ENCODE data around the gene STRIP1.
A peak's percentile ranks its signal among the peaks of the same experiment; 100 is the strongest.
"Not testable (repeated sequence)": the region's sequence is repeated elsewhere in the genome, so short reads cannot be mapped to it uniquely, and the experiment has no call there.

STRIP1 gene

GRCh38 chr1:110070671-110071242 lies 36.3 kb downstream of the STRIP1 start, which contains the start of gene ALX3:
Gene ALX3 (minus strand): TSS chr1:110070672. CDS start chr1:110070612, 60 bp downstream.
- DNase-seq = no peak

- DNase-seq = no peak
These were observed 39.7 kb downstream of the STRIP1 start for GRCh38 chr1:110074166-110074565.

GRCh38 chr1:110076789-110077500 lies 42.5 kb downstream of the STRIP1 start:
- DNase-seq = no peak

GRCh38 chr1:110079995-110080394 lies 45.6 kb downstream of the STRIP1 start:
- not testable (repeated sequence) for DNase-seq

- DNase-seq = no peak
These were observed 46.6 kb downstream of the STRIP1 start for GRCh38 chr1:110081061-110081460.

GRCh38 chr1:110082477-110082876 lies 48.1 kb downstream of the STRIP1 start:
- no peak for DNase-seq

GRCh38 chr1:110083061-110083865 lies 48.8 kb downstream of the STRIP1 start:
- DNase-seq = no peak

- no peak for DNase-seq
These were observed 49.4 kb downstream of the STRIP1 start for GRCh38 chr1:110083866-110084226.

GRCh38 chr1:110084227-110085078 lies 50.0 kb downstream of the STRIP1 start:
- DNase-seq = no peak

- no peak for DNase-seq
These were observed 51.2 kb downstream of the STRIP1 start for GRCh38 chr1:110085671-110086070.

GRCh38 chr1:110086961-110087360 lies 52.5 kb downstream of the STRIP1 start:
- DNase-seq = no peak

- peak; percentile 55 for DNase-seq
These were observed 53.7 kb downstream of the STRIP1 start for GRCh38 chr1:110087812-110088738.

- DNase-seq = no peak
These were observed 54.4 kb downstream of the STRIP1 start for GRCh38 chr1:110088739-110089316.

- DNase-seq = no peak
These were observed 55.3 kb downstream of the STRIP1 start for GRCh38 chr1:110089561-110090275.

GRCh38 chr1:110091381-110091780 lies 57.0 kb downstream of the STRIP1 start:
- DNase-seq = no peak

GRCh38 chr1:110091791-110092190 lies 57.4 kb downstream of the STRIP1 start:
- DNase-seq = no peak

- no peak for DNase-seq
These were observed 58.6 kb downstream of the STRIP1 start for GRCh38 chr1:110092991-110093390.

GRCh38 chr1:110094931-110095654 lies 60.7 kb downstream of the STRIP1 start:
- no peak for DNase-seq

- DNase-seq = no peak
These were observed 63.2 kb downstream of the STRIP1 start for GRCh38 chr1:110097507-110098221.
